Adipocyte (in vitro differentiated cells): ENCODE data around the gene DLX1.

Experiments used
- DNase-seq: peaks from one replicate; pipeline ENCODE4 v3.0.0-alpha.2; 2015; ENCODE audit warnings: low read depth
- H3K27me3 ChIP-seq: replicated peaks from 2 replicates; pipeline ENCODE4 v1.7.0; 2013; ENCODE audit warnings: mild to moderate bottlenecking, low read length, moderate library complexity; ENCODE audit not compliant: control insufficient read depth, insufficient read depth
- H3K36me3 ChIP-seq: 2 replicates; pipeline ENCODE4 v1.7.0; 2013; ENCODE audit warnings: low read length, mild to moderate bottlenecking, moderate library complexity; ENCODE audit not compliant: control insufficient read depth, insufficient read depth, severe bottlenecking
- H3K4me1 ChIP-seq: 2 replicates; pipeline ENCODE4 v1.7.0; 2013; ENCODE audit warnings: mild to moderate bottlenecking, low read length, moderate library complexity; ENCODE audit not compliant: control insufficient read depth, insufficient read depth
- H3K4me3 ChIP-seq: 2 replicates; pipeline ENCODE4 v1.7.0; 2013; ENCODE audit warnings: mild to moderate bottlenecking, low read length, moderate library complexity
- H3K9ac ChIP-seq: 2 replicates; pipeline ENCODE4 v1.7.0; 2013; ENCODE audit warnings: mild to moderate bottlenecking, low read length, moderate library complexity
- H3K9me3 ChIP-seq: 2 replicates; pipeline ENCODE4 v1.7.0; 2013; ENCODE audit warnings: mild to moderate bottlenecking, low read length, moderate library complexity; ENCODE audit not compliant: control insufficient read depth

The DLX1 gene

GRCh38 chr2:172085460-172086159, at the start of gene DLX1:
DLX1 (plus strand) TSS chr2:172085507; CDS start chr2:172085678, 171 bp downstream.
- no peaks in the 10 kb centered on the region for H3K36me3 ChIP-seq
- H3K27me3 ChIP-seq = peaks cover 92% of the 10 kb centered on the region
- peaks cover 3% of the 10 kb centered on the region for H3K9me3 ChIP-seq
- peak within 1 kb of the TSS; percentile 75 for H3K4me3 ChIP-seq
- peak within 1 kb of the TSS; percentile 26 for H3K9ac ChIP-seq
- no peak for DNase-seq
- peaks cover 11% of the 10 kb centered on the region for H3K4me1 ChIP-seq

- H3K4me1 ChIP-seq = no peaks in the 10 kb centered on the region
- no peaks in the 10 kb centered on the region for H3K27me3 ChIP-seq
- no peaks in the 10 kb centered on the region for H3K9me3 ChIP-seq
- H3K36me3 ChIP-seq = no peaks in the 10 kb centered on the region
- H3K4me3 ChIP-seq = no peak overlapping the region
- DNase-seq = no peak
- no peak overlapping the region for H3K9ac ChIP-seq
Measured at GRCh38 chr2:172038121-172038520, 47.2 kb upstream of the DLX1 start.

- no peaks in the 10 kb centered on the region for H3K4me1 ChIP-seq
- peak; percentile 75 for DNase-seq
- no peaks in the 10 kb centered on the region for H3K36me3 ChIP-seq
- H3K4me3 ChIP-seq = no peak overlapping the region
- no peaks in the 10 kb centered on the region for H3K9me3 ChIP-seq
- no peaks in the 10 kb centered on the region for H3K27me3 ChIP-seq
- no peak overlapping the region for H3K9ac ChIP-seq
Measured at GRCh38 chr2:172038604-172039003, 46.7 kb upstream of the DLX1 start.

- Histone ChIP-seq H3K4me3 (no peak overlapping the region), H3K36me3 (no peaks in the 10 kb centered on the region), H3K9me3 (no peaks in the 10 kb centered on the region), H3K27me3 (no peaks in the 10 kb centered on the region), H3K9ac (no peak overlapping the region), H3K4me1 (no peaks in the 10 kb centered on the region)
- no peak for DNase-seq
Measured at GRCh38 chr2:172039011-172039704, 46.1 kb upstream of the DLX1 start.

- H3K9me3 ChIP-seq = no peaks in the 10 kb centered on the region
- DNase-seq = no peak
- no peak overlapping the region for H3K4me3 ChIP-seq
- H3K36me3 ChIP-seq = no peaks in the 10 kb centered on the region
- no peaks in the 10 kb centered on the region for H3K27me3 ChIP-seq
- H3K9ac ChIP-seq = no peak overlapping the region
- no peaks in the 10 kb centered on the region for H3K4me1 ChIP-seq
Measured at GRCh38 chr2:172040311-172040710, 45.0 kb upstream of the DLX1 start.

- Histone ChIP-seq H3K9me3 (no peaks in the 10 kb centered on the region), H3K27me3 (no peaks in the 10 kb centered on the region), H3K4me1 (peaks cover 6% of the 10 kb centered on the region), H3K4me3 (no peak overlapping the region), H3K36me3 (no peaks in the 10 kb centered on the region), H3K9ac (no peak overlapping the region)
- DNase-seq = no peak
Measured at GRCh38 chr2:172046080-172046678, 39.1 kb upstream of the DLX1 start.

GRCh38 chr2:172046866-172047565, 38.3 kb upstream of the DLX1 start:
- Histone ChIP-seq H3K36me3 (no peaks in the 10 kb centered on the region), H3K9me3 (no peaks in the 10 kb centered on the region), H3K27me3 (no peaks in the 10 kb centered on the region), H3K4me1 (peaks cover 11% of the 10 kb centered on the region), H3K4me3 (no peak overlapping the region), H3K9ac (no peak overlapping the region)
- DNase-seq = no peak

GRCh38 chr2:172047566-172048507, 37.5 kb upstream of the DLX1 start:
- Histone ChIP-seq H3K36me3 (no peaks in the 10 kb centered on the region), H3K4me1 (peaks cover 17% of the 10 kb centered on the region), H3K9ac (no peak overlapping the region), H3K4me3 (no peak overlapping the region), H3K9me3 (no peaks in the 10 kb centered on the region), H3K27me3 (no peaks in the 10 kb centered on the region)
- DNase-seq = no peak

- Histone ChIP-seq H3K9ac (no peak overlapping the region), H3K27me3 (no peaks in the 10 kb centered on the region), H3K36me3 (no peaks in the 10 kb centered on the region), H3K4me1 (peaks cover 17% of the 10 kb centered on the region), H3K4me3 (no peak overlapping the region), H3K9me3 (no peaks in the 10 kb centered on the region)
- no peak for DNase-seq
Measured at GRCh38 chr2:172048508-172049503, 36.5 kb upstream of the DLX1 start.
